ENCODE data around the gene CALCB.

DNA sequence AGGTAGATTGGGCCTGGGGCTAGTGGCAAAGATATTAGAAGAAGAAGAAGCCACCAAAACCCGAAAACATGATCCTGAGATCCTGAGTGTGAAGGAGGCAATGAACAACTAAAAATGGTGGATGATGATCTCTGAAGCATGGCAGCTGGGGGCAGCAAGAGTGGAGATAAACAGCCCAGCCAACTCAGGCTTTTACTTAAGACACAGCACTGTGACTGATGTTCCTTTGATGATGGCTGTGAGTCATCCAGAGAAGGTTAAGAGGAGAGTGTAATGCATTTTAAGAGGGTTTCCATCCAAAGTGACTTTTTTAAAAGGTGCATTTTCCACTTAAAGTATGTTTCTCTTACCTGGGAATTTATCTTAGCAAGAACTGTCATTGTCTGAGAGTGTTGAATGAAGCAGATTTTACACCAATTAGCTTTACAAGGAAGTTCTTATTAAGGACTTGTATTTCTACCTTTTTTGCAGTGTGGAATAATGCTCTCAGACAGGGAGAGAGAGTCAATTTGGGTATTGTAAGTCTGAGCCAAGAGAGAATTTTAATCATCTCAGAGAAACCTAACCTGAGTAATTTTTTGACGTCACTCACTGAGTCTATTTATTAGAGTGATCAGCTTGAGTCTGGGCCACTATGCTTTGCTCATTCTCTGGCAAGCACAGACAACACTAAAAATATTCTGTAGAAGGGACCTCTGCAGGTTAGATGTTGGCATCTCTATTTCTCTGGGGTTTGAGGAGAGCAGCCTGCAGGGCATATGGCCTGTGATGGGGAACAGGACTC is 14.1 kb upstream of the CALCB start:
- TF ChIP-seq, protein P1, sequence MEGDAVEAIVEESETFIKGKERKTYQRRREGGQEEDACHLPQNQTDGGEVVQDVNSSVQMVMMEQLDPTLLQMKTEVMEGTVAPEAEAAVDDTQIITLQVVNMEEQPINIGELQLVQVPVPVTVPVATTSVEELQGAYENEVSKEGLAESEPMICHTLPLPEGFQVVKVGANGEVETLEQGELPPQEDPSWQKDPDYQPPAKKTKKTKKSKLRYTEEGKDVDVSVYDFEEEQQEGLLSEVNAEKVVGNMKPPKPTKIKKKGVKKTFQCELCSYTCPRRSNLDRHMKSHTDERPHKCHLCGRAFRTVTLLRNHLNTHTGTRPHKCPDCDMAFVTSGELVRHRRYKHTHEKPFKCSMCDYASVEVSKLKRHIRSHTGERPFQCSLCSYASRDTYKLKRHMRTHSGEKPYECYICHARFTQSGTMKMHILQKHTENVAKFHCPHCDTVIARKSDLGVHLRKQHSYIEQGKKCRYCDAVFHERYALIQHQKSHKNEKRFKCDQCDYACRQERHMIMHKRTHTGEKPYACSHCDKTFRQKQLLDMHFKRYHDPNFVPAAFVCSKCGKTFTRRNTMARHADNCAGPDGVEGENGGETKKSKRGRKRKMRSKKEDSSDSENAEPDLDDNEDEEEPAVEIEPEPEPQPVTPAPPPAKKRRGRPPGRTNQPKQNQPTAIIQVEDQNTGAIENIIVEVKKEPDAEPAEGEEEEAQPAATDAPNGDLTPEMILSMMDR (IDR thresholded peaks at IDR 0.05), result no peak
- TF ChIP-seq POLR2AphosphoS5 (IDR thresholded peaks at IDR 0.05), result no peak

All from gastroesophageal sphincter (tissue), 3 donors.